Stimulated activated CD4-positive, alpha-beta T cell treated with anti-CD3 and anti-CD28 coated beads, Interleukin-4, amount 100 ng/mL, for 48 hours (primary cell): Measurements from ENCODE around the gene RNF4.

Experiments used
- DNase-seq, 2 donors: peaks; one replicate each; pipeline ENCODE4 v3.0.0-alpha.2; 2020; ENCODE audit warnings: low read depth in 2 of 2

The RNF4 gene

GRCh38 chr4:2437475-2438215 lies 31.3 kb upstream of the RNF4 start:
- no peak for DNase-seq

GRCh38 chr4:2438822-2439718 lies 29.8 kb upstream of the RNF4 start:
- DNase-seq: no peak

- peak; percentile 79 to 82 for DNase-seq
Measured at GRCh38 chr4:2441393-2442174, 27.3 kb upstream of the RNF4 start.

- DNase-seq: no peak
Measured at GRCh38 chr4:2442175-2442993, 26.5 kb upstream of the RNF4 start.

- DNase-seq: no peak
Measured at GRCh38 chr4:2443061-2443730, 25.7 kb upstream of the RNF4 start.

- no peak for DNase-seq
Measured at GRCh38 chr4:2443956-2444740, 24.8 kb upstream of the RNF4 start.

GRCh38 chr4:2445130-2445529 lies 23.8 kb upstream of the RNF4 start:
- DNase-seq: no peak

GRCh38 chr4:2445571-2445970 lies 23.3 kb upstream of the RNF4 start:
- DNase-seq: no peak

GRCh38 chr4:2446656-2447564 lies 22.0 kb upstream of the RNF4 start:
- DNase-seq: no peak

GRCh38 chr4:2448589-2448988 lies 20.3 kb upstream of the RNF4 start:
- no peak for DNase-seq

GRCh38 chr4:2449051-2449450 lies 19.9 kb upstream of the RNF4 start:
- no peak for DNase-seq

GRCh38 chr4:2449511-2450392 lies 19.2 kb upstream of the RNF4 start:
- no peak for DNase-seq

GRCh38 chr4:2450394-2451035 lies 18.4 kb upstream of the RNF4 start:
- no peak for DNase-seq

GRCh38 chr4:2451036-2451520 lies 17.8 kb upstream of the RNF4 start:
- no peak for DNase-seq

GRCh38 chr4:2451821-2452785 lies 16.8 kb upstream of the RNF4 start:
- no peak for DNase-seq
